NCI-H128 (cell line): Measurements from ENCODE around the gene FXYD4.
"Not testable (repeated sequence)": the region's sequence is repeated elsewhere in the genome, so short reads cannot be mapped to it uniquely, and the experiment has no call there.

Experiments
- DNase-seq: peaks from one replicate; lab custom pipeline; 2025; ENCODE audit not compliant: unreplicated experiment; lab: John Stamatoyannopoulos, UW

FXYD4 gene

GRCh38 chr10:43371418-43371817 is at the start of gene FXYD4:
Gene FXYD4, plus strand, starts transcription at chr10:43371636. Its CDS starts 2,111 bp downstream, at chr10:43373747.
- no peak for DNase-seq

- DNase-seq = no peak
Measured at GRCh38 chr10:43322331-43322730, 49.1 kb upstream of the FXYD4 start.

GRCh38 chr10:43322769-43323168 is 48.7 kb upstream of the FXYD4 start:
- no peak for DNase-seq

- no peak for DNase-seq
Measured at GRCh38 chr10:43323245-43323644, 48.2 kb upstream of the FXYD4 start.

- no peak for DNase-seq
Measured at GRCh38 chr10:43324876-43325275, 46.6 kb upstream of the FXYD4 start.

GRCh38 chr10:43327171-43327570 is 44.3 kb upstream of the FXYD4 start:
- DNase-seq = no peak

- DNase-seq = no peak
Measured at GRCh38 chr10:43327986-43328385, 43.5 kb upstream of the FXYD4 start.

- DNase-seq = not testable (repeated sequence)
Measured at GRCh38 chr10:43328810-43329209, 42.6 kb upstream of the FXYD4 start.

- DNase-seq = not testable (repeated sequence)
Measured at GRCh38 chr10:43329246-43329885, 42.1 kb upstream of the FXYD4 start.

GRCh38 chr10:43330049-43330823 is 41.2 kb upstream of the FXYD4 start:
- DNase-seq = not testable (repeated sequence)

GRCh38 chr10:43330824-43331127 is 40.7 kb upstream of the FXYD4 start:
- DNase-seq = not testable (repeated sequence)

GRCh38 chr10:43333653-43334052 is 37.8 kb upstream of the FXYD4 start:
- no peak for DNase-seq

- no peak for DNase-seq
Measured at GRCh38 chr10:43336061-43336460, 35.4 kb upstream of the FXYD4 start.

- no peak for DNase-seq
Measured at GRCh38 chr10:43336641-43337318, 34.7 kb upstream of the FXYD4 start.

GRCh38 chr10:43337536-43337935 is 33.9 kb upstream of the FXYD4 start:
- not testable (repeated sequence) for DNase-seq

- DNase-seq = no peak
Measured at GRCh38 chr10:43338117-43338516, 33.3 kb upstream of the FXYD4 start.

- no peak for DNase-seq
Measured at GRCh38 chr10:43339136-43339535, 32.3 kb upstream of the FXYD4 start.

GRCh38 chr10:43340101-43340500 is 31.3 kb upstream of the FXYD4 start:
- no peak for DNase-seq

GRCh38 chr10:43340619-43341018 is 30.8 kb upstream of the FXYD4 start:
- no peak for DNase-seq

GRCh38 chr10:43341450-43341849 is 30.0 kb upstream of the FXYD4 start:
- DNase-seq = no peak

- no peak for DNase-seq
Measured at GRCh38 chr10:43342279-43343125, 28.9 kb upstream of the FXYD4 start.
